MG63 (cell line): ENCODE results near the gene TMEM240. TPM values are rescaled to one million over a fixed set of nuclear protein-coding genes. Genes with fewer than 3 reads are reported as not detected.
A peak's percentile ranks its signal among the peaks of the same experiment; 100 is the strongest.
"Not testable (repeated sequence)": the region's sequence is repeated elsewhere in the genome, so short reads cannot be mapped to it uniquely, and the experiment has no call there.

ENCODE experiments used
- DNase-seq: peaks from one replicate; pipeline ENCODE4 v3.0.0-alpha.2; 2020
- H3K27me3 ChIP-seq: fragments of 250-450 bp; sonication (Bioruptor Pico); 2 replicates; pipeline ENCODE4 v1.5.1; 2020; ENCODE audit warnings: mild to moderate bottlenecking, moderate library complexity
- H3K36me3 ChIP-seq: fragments of 250-450 bp; sonication (Bioruptor Pico); 2 replicates; pipeline ENCODE4 v1.5.1; 2020; ENCODE audit warnings: mild to moderate bottlenecking, moderate library complexity
- H3K4me3 ChIP-seq: fragments of 250-450 bp; sonication (Bioruptor Pico); 2 replicates; pipeline ENCODE4 v1.5.1; 2020; ENCODE audit warnings: mild to moderate bottlenecking, moderate library complexity
- H3K9me3 ChIP-seq: fragments of 250-450 bp; sonication (Bioruptor Pico); 2 replicates; pipeline ENCODE4 v1.5.1; 2020; ENCODE audit warnings: mild to moderate bottlenecking, moderate library complexity
- total RNA-seq: library from RNA; depleted of rRNA; stranded (reverse); fragments of >200 nt; shearing (Covaris generic); gene quantifications from 2 replicates; pipeline ENCODE4 v1.2.3, GENCODE V29; 2014; ENCODE audit warnings: low replicate concordance

Gene TMEM240
- total RNA-seq, 1 experiment from 2014 or later = not detected

DNA sequence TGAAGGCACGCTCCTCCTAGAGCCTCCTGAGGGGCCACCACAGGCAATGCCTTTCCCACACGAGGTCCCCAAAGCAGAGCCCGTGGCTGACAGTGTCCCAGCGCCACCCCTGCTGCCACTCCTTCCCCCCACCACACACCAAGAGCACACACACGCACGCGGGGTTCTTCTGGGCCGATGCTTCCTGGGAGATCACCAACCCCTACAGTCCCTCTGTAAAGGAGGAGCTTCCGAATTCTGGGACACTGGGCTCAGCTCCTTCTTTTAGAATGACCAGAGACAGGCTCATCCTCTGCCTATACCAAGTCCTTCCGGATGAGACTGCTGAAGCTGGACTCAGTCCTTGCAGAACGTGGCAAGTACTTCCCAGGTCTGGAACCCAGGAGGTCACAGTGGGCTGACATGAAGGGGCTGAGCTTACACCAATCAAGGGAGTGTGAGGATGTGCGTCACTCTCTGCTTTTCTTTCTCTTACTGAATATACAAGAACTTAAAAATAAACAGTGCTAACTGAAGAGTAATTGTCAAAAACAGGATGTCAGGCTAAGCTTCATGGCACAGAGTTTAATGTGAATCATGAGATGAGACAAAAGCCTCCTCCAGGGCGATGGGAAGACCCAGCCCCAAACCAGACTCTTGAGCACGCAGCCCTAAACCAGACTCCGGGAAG is 21.5 kb upstream of the TMEM240 start:
- no peaks in the 10 kb centered on the region for H3K27me3 ChIP-seq

DNA sequence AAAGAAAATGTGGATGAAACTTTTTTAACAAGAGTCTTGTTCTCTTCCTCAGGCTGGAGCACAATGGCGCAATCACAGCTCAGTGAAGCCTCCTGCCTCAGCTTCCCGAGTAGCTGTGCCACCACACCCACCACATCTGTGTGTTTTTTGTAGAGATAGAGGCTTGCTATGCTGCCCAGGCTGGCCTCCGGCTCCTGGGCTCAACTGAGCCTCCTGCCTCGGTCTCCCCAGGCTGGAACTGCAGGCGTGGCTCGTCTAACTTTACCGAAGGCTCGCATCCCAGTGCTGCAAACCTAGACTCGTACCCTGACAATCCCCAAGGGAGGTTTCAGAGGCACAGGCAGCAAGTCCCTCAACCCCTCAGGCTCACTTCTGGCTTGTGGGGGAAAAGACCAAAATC is 19.8 kb upstream of the TMEM240 start:
- Histone ChIP-seq H3K27me3 (no peaks in the 10 kb centered on the region), H3K36me3 (peaks cover 83% of the 10 kb centered on the region), H3K9me3 (no peaks in the 10 kb centered on the region), H3K4me3 (no peak overlapping the region)
- DNase-seq = no peak

More for the DNA sequence above, 21.5 kb upstream of the TMEM240 start:
- no peaks in the 10 kb centered on the region for H3K9me3 ChIP-seq
- no peak overlapping the region for H3K4me3 ChIP-seq
- H3K36me3 ChIP-seq = peaks cover 81% of the 10 kb centered on the region
- DNase-seq = no peak

DNA sequence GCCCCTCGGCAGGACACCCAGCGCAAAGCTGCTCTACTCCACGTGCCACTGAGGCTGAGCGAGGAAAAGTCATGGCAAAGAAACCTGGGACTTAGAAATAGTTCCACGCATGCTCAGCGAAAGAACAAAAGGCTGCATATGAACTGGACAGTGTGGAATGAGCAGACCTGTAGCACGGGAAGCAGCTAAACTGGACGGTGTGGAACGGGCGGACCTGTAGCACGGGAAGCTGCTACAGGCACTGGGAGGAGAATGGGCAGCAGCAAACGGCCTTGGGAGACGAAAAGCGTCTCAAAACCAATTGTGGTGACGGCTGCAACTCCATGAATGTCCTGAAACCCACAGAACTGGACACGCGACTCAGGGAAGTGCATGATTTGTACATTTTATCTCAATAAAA is 18.6 kb upstream of the TMEM240 start:
- Histone ChIP-seq H3K9me3 (no peaks in the 10 kb centered on the region), H3K27me3 (no peaks in the 10 kb centered on the region), H3K36me3 (peaks cover 79% of the 10 kb centered on the region), H3K4me3 (no peak overlapping the region)
- no peak for DNase-seq

DNA sequence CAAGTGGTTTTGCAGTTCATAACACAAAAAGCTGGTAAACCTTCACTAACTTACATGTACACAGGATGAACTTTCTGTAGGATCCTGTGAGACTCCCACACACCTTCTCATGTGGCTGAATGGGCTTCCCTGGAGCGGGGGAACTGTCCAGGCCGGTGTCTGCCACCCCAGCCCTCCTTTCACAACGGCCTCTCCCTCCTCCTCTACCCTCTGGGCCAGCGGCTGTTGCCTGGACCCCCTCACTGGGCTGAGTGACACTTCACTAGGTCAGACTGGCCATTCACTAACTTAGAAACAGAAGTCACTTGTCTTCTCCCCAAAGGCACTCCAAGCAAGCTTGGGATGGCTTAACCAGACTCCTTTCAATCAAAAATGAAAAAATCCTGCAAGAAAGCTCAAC is 18.2 kb upstream of the TMEM240 start:
- H3K27me3 ChIP-seq = no peaks in the 10 kb centered on the region
- H3K9me3 ChIP-seq = no peaks in the 10 kb centered on the region
- no peak overlapping the region for H3K4me3 ChIP-seq
- H3K36me3 ChIP-seq = peaks cover 74% of the 10 kb centered on the region
- no peak for DNase-seq

DNA sequence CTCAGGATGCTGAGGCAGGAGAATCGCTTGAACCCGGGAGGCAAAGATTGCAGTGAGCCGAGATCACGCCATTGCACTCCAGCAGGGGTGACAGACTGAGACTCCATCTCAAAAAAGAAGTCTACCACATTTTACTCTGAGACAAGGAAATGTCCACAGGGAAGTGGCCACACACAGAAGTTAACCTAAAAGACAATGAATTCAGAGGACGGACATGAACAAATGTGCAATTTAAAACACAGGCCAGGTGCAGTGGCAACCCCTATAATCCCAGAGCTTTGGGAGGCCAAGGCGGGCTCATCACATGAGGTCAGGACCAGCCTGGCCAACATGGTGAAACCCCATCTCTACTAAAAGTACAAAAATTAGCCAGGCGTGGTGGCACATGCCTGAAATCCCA is 17.3 kb upstream of the TMEM240 start:
- peaks cover 66% of the 10 kb centered on the region for H3K36me3 ChIP-seq
- H3K27me3 ChIP-seq, H3K9me3 ChIP-seq, H3K4me3 ChIP-seq, DNase-seq: not testable (repeated sequence)

DNA sequence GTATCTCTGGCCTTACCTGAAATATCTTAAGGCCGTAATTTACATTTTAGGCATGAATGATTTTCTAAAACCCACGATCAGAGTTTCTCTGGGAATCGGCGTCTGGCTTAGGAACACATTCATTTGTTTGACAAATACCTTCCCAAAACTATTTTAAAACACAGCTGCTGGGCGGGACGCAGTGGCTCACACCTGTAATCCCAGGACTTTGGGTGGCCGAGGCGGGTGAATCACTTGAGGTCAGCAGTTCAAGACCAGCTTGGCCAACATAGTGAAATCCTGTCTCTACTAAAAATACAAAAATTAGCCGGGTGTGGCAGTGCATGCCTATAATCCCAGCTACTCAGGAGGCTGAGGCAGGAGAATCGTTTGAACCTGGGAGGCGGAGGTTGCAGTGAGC is 16.5 kb upstream of the TMEM240 start:
- not testable (repeated sequence) for H3K27me3 ChIP-seq, H3K9me3 ChIP-seq, DNase-seq, H3K4me3 ChIP-seq
- H3K36me3 ChIP-seq = peaks cover 63% of the 10 kb centered on the region

DNA sequence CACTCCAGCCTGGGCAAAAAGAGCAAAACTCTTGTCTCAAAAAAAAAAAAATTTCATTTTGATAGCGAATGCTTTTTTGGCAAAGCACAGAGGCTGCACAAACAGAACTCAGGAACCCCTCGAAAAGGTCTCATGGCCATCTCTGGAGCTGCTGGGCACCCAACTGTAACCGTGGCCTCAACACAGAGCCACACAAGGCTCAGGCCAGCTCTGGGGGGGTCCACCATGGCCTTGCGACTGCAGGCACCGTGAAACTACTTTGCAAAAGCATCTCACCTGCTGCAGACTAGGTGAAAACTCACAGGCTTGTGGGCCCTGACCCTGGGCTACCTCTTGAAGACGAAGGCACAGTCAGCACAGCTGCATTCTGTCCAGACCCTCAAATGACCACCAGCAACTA is 16.1 kb upstream of the TMEM240 start:
- H3K4me3 ChIP-seq = no peak overlapping the region

DNA sequence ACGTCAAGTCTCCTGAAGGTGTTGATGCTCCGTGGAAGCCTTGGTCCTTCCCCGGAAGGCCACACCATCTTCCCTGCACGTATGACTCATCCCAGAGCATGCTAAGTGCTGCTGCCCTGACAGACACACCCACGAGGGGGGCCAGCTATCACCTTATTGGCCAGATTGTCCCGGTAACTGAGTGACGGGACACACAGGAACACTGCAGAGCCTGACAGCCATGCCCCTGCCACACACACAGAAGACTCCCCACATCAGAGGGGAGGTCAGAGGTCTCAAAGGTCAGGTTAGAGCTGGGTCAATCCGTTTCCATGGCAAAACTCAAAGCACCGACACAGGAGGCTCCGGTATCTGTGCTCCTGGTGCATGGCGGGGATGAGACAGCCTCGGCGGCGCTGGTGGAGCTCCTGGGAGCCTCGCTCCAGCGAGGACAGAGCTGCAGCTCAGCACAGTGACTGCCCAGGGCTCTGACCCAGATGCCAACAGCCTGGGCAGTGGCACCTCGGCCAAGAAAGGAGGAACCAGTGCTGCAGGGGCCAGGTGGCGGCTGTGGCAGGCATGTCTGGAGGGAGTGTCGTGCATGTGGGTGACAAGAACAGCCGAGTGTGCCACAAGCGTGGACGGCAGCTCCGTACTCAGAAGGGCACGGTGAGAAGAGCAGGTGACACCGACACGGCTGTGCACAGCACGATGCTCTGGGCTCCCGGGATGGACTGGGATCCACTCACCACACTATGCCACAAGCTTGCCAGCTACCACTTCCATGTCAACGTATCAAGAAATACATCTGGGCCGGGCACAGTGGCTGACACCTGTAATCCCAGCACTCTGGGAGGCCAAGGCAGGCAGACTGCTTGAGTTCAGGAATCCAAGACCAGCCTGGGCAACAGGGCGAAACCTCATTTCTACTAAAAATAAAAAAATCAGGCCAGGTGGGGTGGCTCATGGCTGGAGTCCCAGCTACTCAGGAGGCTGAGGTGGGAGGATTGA is 14.8 kb upstream of the TMEM240 start:
- Histone ChIP-seq H3K9me3 (no peaks in the 10 kb centered on the region), H3K27me3 (no peaks in the 10 kb centered on the region), H3K36me3 (peaks cover 46% of the 10 kb centered on the region), H3K4me3 (no peak overlapping the region)
- peak; percentile 46 for DNase-seq

More for the DNA sequence above, 16.1 kb upstream of the TMEM240 start:
- Histone ChIP-seq H3K9me3 (no peaks in the 10 kb centered on the region), H3K27me3 (no peaks in the 10 kb centered on the region), H3K36me3 (peaks cover 59% of the 10 kb centered on the region)
- DNase-seq = no peak

DNA sequence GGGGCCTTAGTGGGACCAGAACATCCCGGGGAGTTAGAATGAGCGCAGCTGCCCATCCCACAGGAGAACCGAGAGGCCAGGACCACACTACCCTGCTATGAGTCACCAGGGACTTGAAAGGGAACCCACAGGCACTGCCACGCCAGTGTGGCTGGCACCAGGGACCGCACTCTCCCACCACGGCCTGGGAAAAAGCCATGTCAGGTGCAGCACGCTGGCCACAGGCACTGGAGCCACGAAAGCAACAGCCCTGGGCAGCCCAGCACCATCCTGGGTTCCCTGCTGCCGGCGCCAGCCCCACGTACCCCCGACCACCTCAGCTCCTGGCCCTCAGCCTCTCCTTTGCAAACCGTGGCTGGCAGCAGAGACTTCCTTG is 14.1 kb upstream of the TMEM240 start:
- DNase-seq = no peak

DNA sequence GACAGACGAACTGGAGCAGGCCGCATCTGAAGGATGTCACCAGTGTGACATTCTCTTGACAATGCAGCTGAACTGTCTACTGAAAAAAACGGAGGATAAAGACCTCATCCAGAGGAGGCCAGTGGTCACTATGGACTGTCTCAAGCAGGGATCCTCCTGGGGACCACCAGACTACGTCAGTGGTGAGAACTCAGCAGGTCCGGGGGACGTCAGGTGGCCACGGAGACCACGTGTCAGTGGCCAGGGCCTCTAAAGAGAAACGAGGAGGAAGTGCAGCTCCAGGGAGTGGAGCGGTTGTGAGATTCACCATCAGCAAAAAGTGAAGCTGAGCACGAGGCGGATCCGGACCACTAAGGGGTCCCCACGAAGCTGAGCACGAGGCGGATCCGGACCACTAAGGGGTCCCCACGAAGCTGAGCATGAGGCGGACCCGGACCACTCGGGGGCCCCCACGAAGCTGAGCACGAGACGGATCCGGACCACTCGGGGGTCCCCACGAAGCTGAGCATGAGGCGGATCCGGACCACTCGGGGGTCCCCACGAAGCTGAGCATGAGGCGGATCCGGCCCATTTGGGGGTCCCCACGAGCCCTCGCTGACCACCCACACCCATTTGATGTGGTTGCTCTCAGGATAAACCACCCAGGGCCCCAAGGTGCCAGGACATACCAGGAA is 13.5 kb upstream of the TMEM240 start:
- Histone ChIP-seq H3K36me3 (peaks cover 41% of the 10 kb centered on the region), H3K4me3 (no peak overlapping the region), H3K9me3 (no peaks in the 10 kb centered on the region), H3K27me3 (no peaks in the 10 kb centered on the region)
- no peak for DNase-seq

More for the DNA sequence above, 14.1 kb upstream of the TMEM240 start:
- Histone ChIP-seq H3K4me3 (no peak overlapping the region), H3K36me3 (peaks cover 41% of the 10 kb centered on the region), H3K27me3 (no peaks in the 10 kb centered on the region), H3K9me3 (no peaks in the 10 kb centered on the region)

DNA sequence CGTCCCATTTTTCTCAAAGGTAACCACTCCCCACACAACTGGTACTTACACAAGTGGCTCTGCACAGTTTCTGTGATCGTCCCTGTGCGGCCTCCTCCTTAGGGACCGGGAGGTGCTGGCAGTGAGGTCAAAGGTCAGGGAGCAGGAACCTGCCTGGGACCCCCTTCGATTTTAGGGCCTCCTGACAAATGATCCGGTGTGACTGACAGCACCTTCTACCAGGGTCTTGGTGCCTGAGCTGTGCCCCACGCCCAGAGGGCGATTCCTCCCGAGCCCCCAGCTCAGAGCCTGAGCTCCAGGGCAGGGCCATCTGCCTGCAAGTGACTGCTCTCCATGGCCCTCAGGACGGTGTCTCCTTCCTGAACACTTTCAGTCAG is 11.8 kb upstream of the TMEM240 start:
- Histone ChIP-seq H3K9me3 (no peaks in the 10 kb centered on the region), H3K27me3 (no peaks in the 10 kb centered on the region), H3K4me3 (no peak overlapping the region), H3K36me3 (peaks cover 31% of the 10 kb centered on the region)
- no peak for DNase-seq

DNA sequence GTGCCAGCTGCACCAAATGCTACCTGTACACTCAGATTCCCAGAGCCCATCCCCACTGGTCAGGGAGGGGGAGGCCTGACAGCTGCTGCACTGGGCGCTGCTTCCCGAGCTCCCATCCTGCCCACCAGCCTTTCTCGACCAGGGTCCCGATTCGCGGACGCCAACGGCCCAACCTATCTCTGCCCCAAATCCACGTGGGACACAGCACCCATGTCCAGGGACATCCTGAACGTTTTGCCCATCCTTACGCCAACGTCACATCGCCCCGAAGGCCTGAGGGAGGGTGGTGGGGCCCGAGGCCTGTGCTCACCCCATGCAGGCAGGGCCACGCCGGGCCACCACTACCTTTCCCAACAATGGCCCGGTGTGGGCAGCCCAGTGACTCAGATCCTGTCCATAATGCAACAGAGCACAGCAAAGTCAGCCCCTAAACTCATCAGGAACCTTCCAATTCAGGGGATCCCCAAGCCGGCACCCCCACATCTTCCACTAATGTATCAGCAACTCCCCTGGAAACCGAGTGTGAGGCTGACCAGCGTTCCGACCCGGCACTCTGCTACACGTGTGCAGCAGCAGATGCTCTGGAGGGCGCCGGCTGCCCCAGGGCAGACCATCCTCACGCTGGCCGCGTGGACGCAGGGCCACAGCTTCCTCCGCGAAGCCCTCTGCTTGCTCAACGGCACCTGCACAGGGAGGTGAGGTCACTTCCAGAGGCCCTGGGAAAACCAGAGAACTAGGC is 11.3 kb upstream of the TMEM240 start:
- H3K4me3 ChIP-seq = no peak overlapping the region
- no peak for DNase-seq
- H3K9me3 ChIP-seq = no peaks in the 10 kb centered on the region
- H3K36me3 ChIP-seq = peaks cover 25% of the 10 kb centered on the region
- no peaks in the 10 kb centered on the region for H3K27me3 ChIP-seq

DNA sequence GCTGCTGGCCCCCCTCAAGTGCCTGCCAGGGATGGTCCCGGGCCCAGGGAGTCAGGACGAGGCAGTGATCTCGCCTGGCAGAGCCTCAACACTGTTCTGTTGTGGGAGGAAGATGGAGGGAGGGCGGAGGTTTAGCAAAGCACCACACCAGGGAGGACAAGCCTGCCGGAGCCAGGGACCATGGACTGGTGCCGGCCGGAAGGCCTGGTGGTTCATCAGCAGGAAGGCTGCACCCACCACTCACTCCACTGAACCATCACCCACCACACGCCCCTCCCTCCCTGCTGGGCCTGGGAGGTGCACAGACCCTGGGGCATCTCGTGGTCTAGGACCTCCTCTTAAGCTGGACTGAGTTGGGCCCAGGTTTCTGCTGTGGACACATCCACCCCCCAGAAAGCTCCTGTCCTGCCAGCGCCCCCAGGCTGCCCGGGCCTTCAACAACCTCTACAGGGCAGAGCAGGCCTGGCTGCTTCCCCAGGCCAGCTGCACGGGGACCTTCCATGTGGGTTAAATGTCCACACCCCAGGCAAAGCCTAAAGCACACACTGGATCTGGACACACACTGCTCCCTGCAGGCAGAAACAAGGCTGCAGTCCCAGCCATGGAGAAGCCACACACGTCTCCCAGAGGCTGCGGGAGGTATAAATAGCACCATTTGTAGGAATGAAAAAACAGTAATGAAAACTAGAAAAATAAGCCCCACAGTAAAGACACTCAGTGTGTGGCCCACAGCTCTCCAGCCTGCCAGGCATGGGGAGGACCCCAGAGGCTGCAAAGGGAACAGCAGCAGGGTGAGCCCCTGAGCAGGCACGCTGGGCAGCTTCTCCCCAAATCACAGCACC is 10.4 kb upstream of the TMEM240 start:
- DNase-seq = no peak
- H3K9me3 ChIP-seq = no peaks in the 10 kb centered on the region
- H3K36me3 ChIP-seq = peaks cover 26% of the 10 kb centered on the region
- no peaks in the 10 kb centered on the region for H3K27me3 ChIP-seq
- H3K4me3 ChIP-seq = no peak overlapping the region

DNA sequence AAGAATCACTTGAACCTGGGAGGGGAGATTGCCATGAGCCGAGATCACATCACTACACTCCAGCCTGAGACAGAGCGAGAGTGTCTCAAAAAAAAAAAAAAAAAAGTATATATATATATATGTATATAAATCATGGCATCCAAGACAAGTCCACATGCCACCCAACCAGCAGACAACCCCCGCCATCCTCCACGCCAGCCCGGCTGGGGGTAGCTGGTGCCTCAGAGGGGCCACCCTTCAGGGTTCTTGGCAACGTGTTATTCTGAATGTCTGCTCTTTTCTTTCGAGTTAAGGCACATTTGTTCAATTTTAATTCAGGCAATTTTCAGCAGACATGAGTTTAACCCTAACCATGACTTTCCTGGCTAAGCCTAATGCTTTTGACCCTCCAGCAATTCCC is 9.7 kb upstream of the TMEM240 start:
- Histone ChIP-seq H3K9me3 (no peaks in the 10 kb centered on the region), H3K4me3 (no peak overlapping the region), H3K36me3 (peaks cover 20% of the 10 kb centered on the region), H3K27me3 (no peaks in the 10 kb centered on the region)
- DNase-seq = no peak

DNA sequence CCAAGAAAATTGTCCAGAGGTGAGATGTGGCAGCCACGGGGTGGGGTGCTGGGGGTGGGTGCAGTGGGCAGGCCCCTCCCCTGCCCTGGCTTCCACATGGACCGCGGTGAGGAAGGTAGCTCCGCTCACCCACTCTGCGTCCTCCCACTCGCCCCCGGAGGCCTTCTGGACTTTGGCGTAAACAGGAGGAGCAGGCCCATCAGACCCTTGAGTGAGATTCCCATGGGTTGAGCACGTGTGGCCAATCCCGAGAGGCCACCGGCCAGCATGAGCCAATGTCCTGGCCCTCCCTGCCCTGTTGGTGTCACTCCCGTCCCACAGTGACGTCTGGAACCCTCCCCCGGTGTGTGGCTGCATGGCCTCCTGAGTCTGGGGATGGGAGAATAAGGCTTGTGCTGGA is 8.2 kb upstream of the TMEM240 start:
- no peak for DNase-seq
- Histone ChIP-seq H3K9me3 (no peaks in the 10 kb centered on the region), H3K4me3 (no peak overlapping the region), H3K36me3 (peaks cover 24% of the 10 kb centered on the region), H3K27me3 (no peaks in the 10 kb centered on the region)

DNA sequence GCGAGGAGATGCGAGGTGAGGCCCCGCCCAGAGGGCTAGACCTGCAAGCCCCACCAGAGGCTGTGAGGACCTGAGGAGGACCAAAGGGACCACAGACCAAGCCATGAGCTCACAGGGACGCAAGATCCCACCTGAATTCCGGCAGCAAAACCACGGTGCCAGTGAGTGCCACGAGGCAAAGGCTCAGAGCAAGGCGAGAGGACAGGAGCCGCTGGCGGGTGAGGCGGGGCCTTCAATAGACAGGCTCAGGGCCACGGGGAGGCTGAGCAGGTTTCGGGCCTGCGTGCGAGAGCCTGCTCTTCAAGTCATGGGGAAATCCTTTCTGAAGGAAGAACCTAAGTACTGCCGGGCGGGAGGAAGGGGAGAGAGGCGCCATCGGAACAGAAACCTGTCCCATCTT is 7.1 kb upstream of the TMEM240 start:
- Histone ChIP-seq H3K36me3 (peaks cover 25% of the 10 kb centered on the region), H3K27me3 (no peaks in the 10 kb centered on the region), H3K9me3 (no peaks in the 10 kb centered on the region), H3K4me3 (no peak overlapping the region)
- DNase-seq = no peak
